ENCODE data around the gene RNPC3. TPM values are rescaled to one million over a fixed set of nuclear protein-coding genes. Genes with fewer than 3 reads are reported as not detected.
A peak's percentile ranks its signal among the peaks of the same experiment; 100 is the strongest.

RNPC3 gene
- 12.0 and 12.8 TPM in 2 replicates for total RNA-seq (2021; fragmentation: NEBNext Ultra II Directional; extraction: Animal tissue kit (Norgen Biotek cat#: 25700))
- 10.8 and 10.9 TPM in 2 replicates for polyA plus RNA-seq (2011; rRNA removed)
- 15.7 TPM for polyA plus RNA-seq (2011; cell fraction: cytosol; rRNA removed)
- 46.2 TPM for polyA plus RNA-seq (2011; cell fraction: nucleus; rRNA removed)
- 9.5 to 14.1 TPM (median 10.6 TPM) in 4 replicates for polyA plus RNA-seq (2012, experiment 1 of 2)
- 1.0 TPM for polyA plus RNA-seq (2012, experiment 2 of 2)
- polyA plus RNA-seq (2013, experiment 1 of 2), result 35.3 TPM
- polyA plus RNA-seq (2013, experiment 2 of 2), result 30.4 TPM
- 21.8 and 22.2 TPM in 2 replicates for polyA minus RNA-seq (2011; rRNA and poly(A)+ RNA removed)
- 10.0 TPM for polyA minus RNA-seq (2011; cell fraction: cytosol; rRNA and poly(A)+ RNA removed)
- 60.9 TPM for polyA minus RNA-seq (2011; cell fraction: nucleus; rRNA and poly(A)+ RNA removed)
- long read RNA-seq, experiment 1, partial matches to known transcripts, result 1 of 4 reads
- long read RNA-seq, experiment 1, other reads (novel, unspliced or antisense), result 3 of 4 reads
- long read RNA-seq, experiment 2, partial matches to known transcripts, result 6 of 12 reads
- long read RNA-seq, experiment 2, other reads (novel, unspliced or antisense), result 5 of 12 reads

DNA sequence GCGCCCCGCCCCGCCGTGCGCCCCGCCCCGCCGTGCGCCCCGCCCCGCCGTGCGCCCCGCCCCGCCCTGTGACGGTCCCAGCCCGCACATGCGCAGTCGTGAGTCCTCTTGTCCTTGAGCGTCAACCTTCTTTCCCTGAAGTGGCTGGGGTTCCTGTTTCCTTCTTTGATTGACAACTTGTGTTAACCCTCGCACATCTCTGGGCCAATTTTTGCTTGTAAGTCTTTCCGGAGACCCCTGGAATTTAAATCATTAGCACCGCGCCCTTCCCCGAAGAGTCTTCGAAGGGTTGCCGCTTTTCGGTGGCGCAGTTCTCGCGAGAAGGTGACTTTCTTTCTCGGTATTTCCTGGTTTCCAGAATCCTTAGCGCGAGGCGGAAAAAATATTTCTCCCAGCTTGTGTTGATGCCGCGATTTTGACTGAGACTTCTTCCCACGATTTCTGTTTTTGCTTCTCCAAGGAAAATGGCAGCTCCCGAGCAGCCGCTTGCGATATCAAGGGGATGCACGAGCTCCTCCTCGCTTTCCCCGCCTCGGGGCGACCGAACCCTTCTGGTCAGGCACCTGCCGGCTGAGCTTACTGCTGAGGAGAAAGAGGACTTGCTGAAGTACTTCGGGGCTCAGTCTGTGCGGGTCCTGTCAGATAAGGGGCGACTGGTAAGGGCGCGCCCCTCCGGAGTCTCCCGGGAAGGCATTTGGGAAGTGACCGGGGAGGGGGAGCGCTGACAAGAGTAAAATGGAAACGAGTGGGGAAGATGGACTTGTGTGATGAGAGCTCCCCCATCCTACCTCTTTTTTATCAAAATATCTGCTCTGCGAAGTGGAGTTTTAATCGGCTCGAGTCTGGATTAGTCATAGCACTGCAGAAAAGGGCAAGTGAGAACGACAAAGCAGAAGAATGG is at the start of gene RNPC3:
TSS of gene RNPC3 (plus strand) at position 93 of the 901 bp plus-strand sequence. CDS start at position 465, 372 bp downstream.
- Histone ChIP-seq H2AK5ac (ENCODE audit: low read depth, low read length) (no peak within 1 kb of the TSS), H4K5ac (ENCODE audit: insufficient read length, low read depth, low read length) (peak within 1 kb of the TSS; percentile 77), H3K18ac (ENCODE audit: extremely low read depth, low read length) (peak within 1 kb of the TSS; percentile 91; the same call in 1 of the 2 replicates), H4K8ac (ENCODE audit: extremely low read depth, insufficient read depth, low read length) (peak within 1 kb of the TSS; percentile 63), H3K23ac (ENCODE audit: insufficient read length) (no peak within 1 kb of the TSS), H3K79me1 (ENCODE audit: low read depth, low read length) (no peaks in the 10 kb centered on the region; the same call in 1 of the 2 replicates), H3K9ac (replicated peaks in 1 of 4; ENCODE audit: extremely low read depth in 1 of 4, low read depth in 3 of 4, low read length in 3 of 4) (peak within 1 kb of the TSS; percentile 65 to 99 (median 88)), H3K27me3 (replicated peaks in 1 of 4; ENCODE audit: control insufficient read depth in 3 of 4, extremely low read depth in 1 of 4, insufficient read depth in 3 of 4, low read length in 3 of 4) (no peaks in the 10 kb centered on the region), H3K9me3 (ENCODE audit: insufficient read depth in 2 of 2, low read depth in 1 of 2, low read length in 1 of 2) (no peaks in the 10 kb centered on the region; a peak in 1 of 4 replicates), H2BK12ac (ENCODE audit: low read depth, low read length) (no peak within 1 kb of the TSS), H3K14ac (ENCODE audit: insufficient read length) (no peak within 1 kb of the TSS), H3K4ac (replicated peaks; ENCODE audit: insufficient read length, low read depth, low read length) (no peak within 1 kb of the TSS), H2BK15ac (ENCODE audit: low read length) (no peak within 1 kb of the TSS), H2BK120ac (replicated peaks; ENCODE audit: low read depth, low read length) (no peak within 1 kb of the TSS), H3K36me3 (ENCODE audit: control insufficient read depth in 2 of 4, insufficient read depth in 4 of 4, low read length in 3 of 4) (peaks cover 0 to 4% (median 0%) of the 10 kb centered on the region in 4 experiments; a peak in 2 of 8 replicates), H4K20me1 (replicated peaks in 1 of 2; ENCODE audit: control insufficient read depth in 1 of 2, insufficient read depth in 2 of 2, low read length in 2 of 2) (peaks cover 0 to 3% of the 10 kb centered on the region in 2 experiments), H3K4me2 (ENCODE audit: insufficient read depth in 1 of 2, low read depth in 2 of 2, low read length in 2 of 2) (peak within 1 kb of the TSS; percentile 66 to 74), H3K56ac (replicated peaks; ENCODE audit: insufficient read length, low read depth, low read length) (peak within 1 kb of the TSS; percentile 42), H2AFZ (ENCODE audit: low read length) (peak within 1 kb of the TSS; percentile 99), H3K4me3 (ENCODE audit: extremely low read depth in 1 of 4, insufficient read depth in 2 of 4, low read depth in 3 of 4, low read length in 4 of 4) (peak within 1 kb of the TSS; percentile 92 to 99 (median 96)), H3K27ac (ENCODE audit: low read depth, low read length) (peak within 1 kb of the TSS; percentile 93), H4K91ac (replicated peaks; ENCODE audit: insufficient read length, low read length) (no peak within 1 kb of the TSS), H3K79me2 (ENCODE audit: control insufficient read depth in 1 of 2, insufficient read depth in 2 of 2, low read length in 2 of 2) (peaks cover 0 to 44% of the 10 kb centered on the region in 2 experiments; a peak in 2 of 4 replicates), H2BK20ac (ENCODE audit: low read length) (no peak within 1 kb of the TSS), H3K23me2 (ENCODE audit: low read depth, low read length) (peaks cover 3% of the 10 kb centered on the region; the same call in 1 of the 2 replicates), H2BK5ac (ENCODE audit: low read depth, low read length) (peak within 1 kb of the TSS; percentile 95), H3K4me1 (replicated peaks in 1 of 4; ENCODE audit: control insufficient read depth in 3 of 4, insufficient read depth in 4 of 4, low read length in 3 of 4) (peaks cover 0 to 2% (median 0%) of the 10 kb centered on the region in 4 experiments; a peak in 1 of 7 replicates)
- DNase-seq (ENCODE audit: low read depth in 1 of 2, low spot score in 2 of 2) (peak; percentile 31 to 82), FAIRE-seq (no peak)
- WGBS, 2 experiments (ENCODE audit: extremely low coverage in 1 of 2, insufficient coverage in 1 of 2, insufficient read length in 1 of 2, insufficient replicate concordance in 2 of 2, low coverage in 1 of 2, low lambda C conversion rate in 2 of 2, missing lambda C conversion rate in 1 of 2), result 1% methylated on average over 45 of the region's 62 CpGs; no CpG with 5 or more reads in 1 of the 2 experiments
- CTCF ChIA-PET (ENCODE audit: partially characterized antibody), result interaction anchor here (1.0 to 4.4 kb wide), 3 partner anchors 8 to 419 kb away, joined by 3 to 26 read pairs (median 5); no protein-coding TSS in a partner anchor
- POLR2A ChIA-PET (ENCODE audit: partially characterized antibody), result interaction anchor here (1.1 kb wide), 1 partner anchor 18 kb away, joined by 3 read pairs; no protein-coding TSS in a partner anchor
- TF ChIP-seq RXRA (IDR thresholded peaks at IDR 0.05; ENCODE audit: insufficient read depth, low read depth, low read length) (no peak), RBBP5 (IDR thresholded peaks at IDR 0.05; ENCODE audit: borderline replicate concordance, low read depth, low read length) (peak; percentile 89; the same call in 1 of the 2 replicates), RFX5 (IDR thresholded peaks at IDR 0.05; ENCODE audit: borderline replicate concordance, low read depth, low read length) (no peak), JUN (IDR thresholded peaks at IDR 0.05; ENCODE audit: low read depth, low read length) (no peak), MAFK (IDR thresholded peaks at IDR 0.05; ENCODE audit: low read depth, low read length) (no peak)
- TF ChIP-seq, protein P1, sequence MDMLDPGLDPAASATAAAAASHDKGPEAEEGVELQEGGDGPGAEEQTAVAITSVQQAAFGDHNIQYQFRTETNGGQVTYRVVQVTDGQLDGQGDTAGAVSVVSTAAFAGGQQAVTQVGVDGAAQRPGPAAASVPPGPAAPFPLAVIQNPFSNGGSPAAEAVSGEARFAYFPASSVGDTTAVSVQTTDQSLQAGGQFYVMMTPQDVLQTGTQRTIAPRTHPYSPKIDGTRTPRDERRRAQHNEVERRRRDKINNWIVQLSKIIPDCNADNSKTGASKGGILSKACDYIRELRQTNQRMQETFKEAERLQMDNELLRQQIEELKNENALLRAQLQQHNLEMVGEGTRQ (IDR thresholded peaks at IDR 0.05; ENCODE audit: low read length), result no peak

Measured in H1 (cell line).